Astrocyte (in vitro differentiated cells and primary cell): Measurements from ENCODE around the gene CYP4F3.
"Not testable (repeated sequence)": the region's sequence is repeated elsewhere in the genome, so short reads cannot be mapped to it uniquely, and the experiment has no call there.

ENCODE experiments used
- CTCF ChIP-seq: IDR thresholded peaks from 2 replicates; pipeline ENCODE4 v1.5.1; 2011; ENCODE audit warnings: low read depth, mild to moderate bottlenecking, inconsistent platforms, low read length, moderate library complexity; ENCODE audit not compliant: insufficient read depth
- EZH2 ChIP-seq: IDR thresholded peaks from 2 replicates; pipeline ENCODE4 v1.6.1; 2012; ENCODE audit warnings: mild to moderate bottlenecking, low read length, inconsistent platforms; ENCODE audit not compliant: insufficient read depth

GRCh38 chr19:15607978-15608925 lies 32.4 kb upstream of the CYP4F3 start:
- not testable (repeated sequence) for TF ChIP-seq CTCF, EZH2
